ENCODE data around the gene TMEM88. TPM values are rescaled to one million over a fixed set of nuclear protein-coding genes. Genes with fewer than 3 reads are reported as not detected.
A peak's percentile ranks its signal among the peaks of the same experiment; 100 is the strongest.

The TMEM88 gene
- total and polyA plus RNA-seq, 2 of the 4 experiments (the other 2 are of a cell fraction): 2.1 TPM; not detected in 1

DNA sequence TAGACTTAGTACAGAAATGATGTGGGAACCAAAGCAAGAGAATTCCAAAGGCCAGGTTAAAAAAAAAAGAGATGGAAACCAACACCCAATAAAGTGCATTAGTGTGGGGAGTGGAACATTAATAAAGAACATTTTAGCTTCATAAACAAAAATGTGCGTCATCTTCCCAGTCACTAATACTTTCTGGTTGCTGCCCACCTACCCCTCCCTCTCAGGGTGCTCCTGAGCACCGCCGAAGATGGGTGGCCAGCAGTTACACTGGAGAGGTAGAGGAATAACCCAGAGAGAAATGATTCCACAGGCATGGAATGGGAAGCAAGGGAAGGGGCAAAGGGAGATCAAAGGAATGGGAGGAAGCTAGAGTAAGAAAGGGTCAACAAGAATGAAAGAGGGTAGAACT, 27.8 kb downstream of the TMEM88 start:
- H4K91ac ChIP-seq (ENCODE audit: insufficient read depth, low read depth, low read length): no peak overlapping the region
- H2AK5ac ChIP-seq (ENCODE audit: low read depth, low read length): no peak overlapping the region
- no peak overlapping the region for H3K4me3 ChIP-seq (ENCODE audit: insufficient read depth, low read depth, low read length)
- peaks cover 8% of the 10 kb centered on the region for H3K4me1 ChIP-seq (ENCODE audit: control insufficient read depth, insufficient read depth, low read length)
- H3K9ac ChIP-seq (ENCODE audit: low read depth, low read length): peak overlapping the region; percentile 15; the same call in 1 of the 2 replicates
- no peak overlapping the region for H3K56ac ChIP-seq (ENCODE audit: extremely low read depth, insufficient read depth, low read length)
- H3K18ac ChIP-seq (ENCODE audit: low read depth, low read length): no peak overlapping the region; the same call in 1 of the 2 replicates
- DNase-seq (no peak), ATAC-seq (ENCODE audit: low read depth) (no peak)
- H3K79me1 ChIP-seq (ENCODE audit: low read depth in 1 of 2, low read length in 2 of 2): peaks cover 4 to 38% of the 10 kb centered on the region in 2 experiments; a peak in 3 of 4 replicates
- ChIA-PET CTCF (no interaction called here), POLR2A (ENCODE audit: unreplicated experiment) (no interaction called here)
- TF ChIP-seq, protein P1, sequence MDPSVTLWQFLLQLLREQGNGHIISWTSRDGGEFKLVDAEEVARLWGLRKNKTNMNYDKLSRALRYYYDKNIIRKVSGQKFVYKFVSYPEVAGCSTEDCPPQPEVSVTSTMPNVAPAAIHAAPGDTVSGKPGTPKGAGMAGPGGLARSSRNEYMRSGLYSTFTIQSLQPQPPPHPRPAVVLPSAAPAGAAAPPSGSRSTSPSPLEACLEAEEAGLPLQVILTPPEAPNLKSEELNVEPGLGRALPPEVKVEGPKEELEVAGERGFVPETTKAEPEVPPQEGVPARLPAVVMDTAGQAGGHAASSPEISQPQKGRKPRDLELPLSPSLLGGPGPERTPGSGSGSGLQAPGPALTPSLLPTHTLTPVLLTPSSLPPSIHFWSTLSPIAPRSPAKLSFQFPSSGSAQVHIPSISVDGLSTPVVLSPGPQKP (IDR thresholded peaks at IDR 0.05; ENCODE audit: borderline replicate concordance, low read depth, low read length): no peak
- TF ChIP-seq RFX5 (IDR thresholded peaks at IDR 0.05; ENCODE audit: low read depth, low read length) (no peak), MAZ (IDR thresholded peaks at IDR 0.05; ENCODE audit: borderline replicate concordance, low read depth, low read length) (no peak), CEBPB (IDR thresholded peaks at IDR 0.05; ENCODE audit: low read depth, low read length) (no peak), MAFK (IDR thresholded peaks at IDR 0.05; ENCODE audit: low read depth, low read length) (no peak), BHLHE40 (IDR thresholded peaks at IDR 0.05; ENCODE audit: low read depth, low read length) (no peak), MXI1 (IDR thresholded peaks at IDR 0.05; ENCODE audit: borderline replicate concordance, low read depth, low read length) (no peak), RAD21 (IDR thresholded peaks at IDR 0.05; ENCODE audit: low read length) (no peak), NFE2L2 (IDR thresholded peaks at IDR 0.05; ENCODE audit: low read depth, low read length) (no peak), CHD1 (IDR thresholded peaks at IDR 0.05; ENCODE audit: low read depth, low read length) (no peak), POLR2A (IDR thresholded peaks at IDR 0.05; ENCODE audit: low read depth, low read length) (no peak), FOS (IDR thresholded peaks at IDR 0.05; ENCODE audit: low read depth, low read length) (no peak)
- TF ChIP-seq, protein P2, sequence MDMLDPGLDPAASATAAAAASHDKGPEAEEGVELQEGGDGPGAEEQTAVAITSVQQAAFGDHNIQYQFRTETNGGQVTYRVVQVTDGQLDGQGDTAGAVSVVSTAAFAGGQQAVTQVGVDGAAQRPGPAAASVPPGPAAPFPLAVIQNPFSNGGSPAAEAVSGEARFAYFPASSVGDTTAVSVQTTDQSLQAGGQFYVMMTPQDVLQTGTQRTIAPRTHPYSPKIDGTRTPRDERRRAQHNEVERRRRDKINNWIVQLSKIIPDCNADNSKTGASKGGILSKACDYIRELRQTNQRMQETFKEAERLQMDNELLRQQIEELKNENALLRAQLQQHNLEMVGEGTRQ (IDR thresholded peaks at IDR 0.05; ENCODE audit: low read depth, low read length): no peak
- TF ChIP-seq, protein P3, sequence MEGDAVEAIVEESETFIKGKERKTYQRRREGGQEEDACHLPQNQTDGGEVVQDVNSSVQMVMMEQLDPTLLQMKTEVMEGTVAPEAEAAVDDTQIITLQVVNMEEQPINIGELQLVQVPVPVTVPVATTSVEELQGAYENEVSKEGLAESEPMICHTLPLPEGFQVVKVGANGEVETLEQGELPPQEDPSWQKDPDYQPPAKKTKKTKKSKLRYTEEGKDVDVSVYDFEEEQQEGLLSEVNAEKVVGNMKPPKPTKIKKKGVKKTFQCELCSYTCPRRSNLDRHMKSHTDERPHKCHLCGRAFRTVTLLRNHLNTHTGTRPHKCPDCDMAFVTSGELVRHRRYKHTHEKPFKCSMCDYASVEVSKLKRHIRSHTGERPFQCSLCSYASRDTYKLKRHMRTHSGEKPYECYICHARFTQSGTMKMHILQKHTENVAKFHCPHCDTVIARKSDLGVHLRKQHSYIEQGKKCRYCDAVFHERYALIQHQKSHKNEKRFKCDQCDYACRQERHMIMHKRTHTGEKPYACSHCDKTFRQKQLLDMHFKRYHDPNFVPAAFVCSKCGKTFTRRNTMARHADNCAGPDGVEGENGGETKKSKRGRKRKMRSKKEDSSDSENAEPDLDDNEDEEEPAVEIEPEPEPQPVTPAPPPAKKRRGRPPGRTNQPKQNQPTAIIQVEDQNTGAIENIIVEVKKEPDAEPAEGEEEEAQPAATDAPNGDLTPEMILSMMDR (conservative IDR thresholded peaks at IDR 0.05; ENCODE audit: low read depth, low read length): no peak
- no peak overlapping the region for H2BK5ac ChIP-seq (ENCODE audit: low read depth, low read length, poor library complexity, severe bottlenecking)
- H3K9me3 ChIP-seq (ENCODE audit: control insufficient read depth, insufficient read depth, low read length): no peaks in the 10 kb centered on the region
- H3K4me2 ChIP-seq (ENCODE audit: low read depth, low read length): peak overlapping the region; percentile 48
- H3K9me1 ChIP-seq (ENCODE audit: insufficient read depth, low read length): peaks cover 5% of the 10 kb centered on the region; the same call in 1 of the 2 replicates
- no peak overlapping the region for H2BK120ac ChIP-seq (ENCODE audit: low read depth, low read length)
- peak overlapping the region; percentile 34; the same call in 1 of the 2 replicates for H3K23ac ChIP-seq (ENCODE audit: low read depth, low read length)
- no TSS peak for BruUV-seq (replicated peaks)
- peak overlapping the region; percentile 30; the same call in 1 of the 2 replicates for H3K4ac ChIP-seq (ENCODE audit: low read depth, low read length)
- H4K5ac ChIP-seq (ENCODE audit: low read depth, low read length): peak overlapping the region; percentile 15; the same call in 1 of the 2 replicates
- intact Hi-C loops (cut with micrococcal nuclease): no loop called here
- no peak overlapping the region for H2AK9ac ChIP-seq (replicated peaks; ENCODE audit: low read depth, low read length, poor library complexity)
- H3K27ac ChIP-seq (ENCODE audit: insufficient read depth, low read length): peak overlapping the region; percentile 49; the same call in 1 of the 2 replicates
- no peaks in the 10 kb centered on the region for H4K20me1 ChIP-seq (ENCODE audit: insufficient read depth, low read length)
- no CpG with 5 or more reads among the region's 3 CpGs for WGBS, 2 experiments (ENCODE audit: extremely low coverage in 2 of 2, insufficient read length in 1 of 2)
- H3K14ac ChIP-seq (replicated peaks; ENCODE audit: low read depth, low read length): 0 out of 2 replicates have a peak overlapping the region, but pooled peaks have one; percentile 2
- dilution Hi-C loops (cut with HindIII; ENCODE audit: low sequenced_read_pairs, unreplicated experiment): no loop called here
- H4K8ac ChIP-seq (ENCODE audit: low read depth in 2 of 2, low read length in 2 of 2): peak overlapping the region; percentile 7 to 49; a peak in 1 of 4 replicates
- peaks cover 17% of the 10 kb centered on the region for H3K36me3 ChIP-seq (ENCODE audit: control insufficient read depth, insufficient read depth, low read length)
- no peak overlapping the region for H2AFZ ChIP-seq (replicated peaks; ENCODE audit: low read length, poor library complexity)
- no peaks in the 10 kb centered on the region for H3K27me3 ChIP-seq (ENCODE audit: control insufficient read depth, insufficient read depth, low read length)
- H2BK20ac ChIP-seq (ENCODE audit: low read depth, low read length): no peak overlapping the region
- in situ Hi-C loops (cut with MboI; ENCODE audit: low sequenced_read_pairs): no loop called here
- no peak overlapping the region for H2BK15ac ChIP-seq (ENCODE audit: low read depth, low read length)

Data from IMR-90 (cell line).